Spleen (tissue), 7 donors: ENCODE data around the gene SRPK3.

Experiments
- POLR2A ChIP-seq, 3 donors: fragments of 450-650 bp; IDR thresholded peaks; one replicate each; pipeline ENCODE4 v1.5.1; 2017; ENCODE audit warnings: antibody characterized with exemption in 3 of 3, mild to moderate bottlenecking in 1 of 3
- TF ChIP-seq, protein P1 (sequence below), 11 experiments: fragments of 200-600 bp in 7 of 11; fragments of 450-650 bp in 4 of 11; sonication (generic) in 4 of 11; IDR thresholded peaks in 8 of 11; conservative IDR thresholded peaks in 3 of 11; 1 replicate in 7 of 11; 2 replicates in 4 of 11; pipeline versions ENCODE4 v1.4.0 to v1.8.0; 2016 to 2021; ENCODE audit warnings: antibody characterized with exemption in 11 of 11, inconsistent platforms in 4 of 11, mild to moderate bottlenecking in 1 of 11
- donor health status: DM: no; HTN: no; CAD: no; lungs with moderate emphysema.
- donor health status: DM: no; HTN: no; CAD: no.
- donor health status: DM: no; HTN: no; CAD: no.

GRCh38 chrX:153803211-153804099 is 22.6 kb downstream of the SRPK3 start:
- TF ChIP-seq, protein P1, sequence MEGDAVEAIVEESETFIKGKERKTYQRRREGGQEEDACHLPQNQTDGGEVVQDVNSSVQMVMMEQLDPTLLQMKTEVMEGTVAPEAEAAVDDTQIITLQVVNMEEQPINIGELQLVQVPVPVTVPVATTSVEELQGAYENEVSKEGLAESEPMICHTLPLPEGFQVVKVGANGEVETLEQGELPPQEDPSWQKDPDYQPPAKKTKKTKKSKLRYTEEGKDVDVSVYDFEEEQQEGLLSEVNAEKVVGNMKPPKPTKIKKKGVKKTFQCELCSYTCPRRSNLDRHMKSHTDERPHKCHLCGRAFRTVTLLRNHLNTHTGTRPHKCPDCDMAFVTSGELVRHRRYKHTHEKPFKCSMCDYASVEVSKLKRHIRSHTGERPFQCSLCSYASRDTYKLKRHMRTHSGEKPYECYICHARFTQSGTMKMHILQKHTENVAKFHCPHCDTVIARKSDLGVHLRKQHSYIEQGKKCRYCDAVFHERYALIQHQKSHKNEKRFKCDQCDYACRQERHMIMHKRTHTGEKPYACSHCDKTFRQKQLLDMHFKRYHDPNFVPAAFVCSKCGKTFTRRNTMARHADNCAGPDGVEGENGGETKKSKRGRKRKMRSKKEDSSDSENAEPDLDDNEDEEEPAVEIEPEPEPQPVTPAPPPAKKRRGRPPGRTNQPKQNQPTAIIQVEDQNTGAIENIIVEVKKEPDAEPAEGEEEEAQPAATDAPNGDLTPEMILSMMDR (IDR thresholded peaks at IDR 0.05 in 8 of 11, conservative IDR thresholded peaks at IDR 0.05 in 3 of 11), result no peak
- TF ChIP-seq POLR2A (IDR thresholded peaks at IDR 0.05), result no peak
